ENCODE results near the gene DAAM1. TPM values are rescaled to one million over a fixed set of nuclear protein-coding genes. Genes with fewer than 3 reads are reported as not detected.

The DAAM1 gene
- total RNA-seq, 1 donor from 2014 or later = 38.0 TPM

GRCh38 chr14:59374048-59374447 lies 185.6 kb downstream of the DAAM1 start:
- H4K20me1 ChIP-seq (ENCODE audit: insufficient read depth, low read length) = no peaks in the 10 kb centered on the region
- Mint-ChIP-seq H3K4me3 (ENCODE audit: unreplicated experiment) (no peak overlapping the region), H3K4me1 (ENCODE audit: low read depth, unreplicated experiment) (peaks cover 6% of the 10 kb centered on the region), H3K27ac (ENCODE audit: unreplicated experiment) (no peak overlapping the region), H3K9me3 (ENCODE audit: unreplicated experiment) (no peaks in the 10 kb centered on the region), H3K36me3 (ENCODE audit: low read depth, unreplicated experiment) (no peaks in the 10 kb centered on the region), H3K27me3 (ENCODE audit: low read depth, unreplicated experiment) (no peaks in the 10 kb centered on the region)
- TF ChIP-seq EZH2 (IDR thresholded peaks at IDR 0.05; ENCODE audit: insufficient read depth, low read length) = no peak
- TF ChIP-seq CTCF (IDR thresholded peaks at IDR 0.05; ENCODE audit: insufficient read depth, low read depth, low read length) = no peak
- no peaks in the 10 kb centered on the region for H3K27me3 ChIP-seq (ENCODE audit: insufficient read depth, low read length)
- H3K36me3 ChIP-seq (ENCODE audit: insufficient read depth, low read length) = no peaks in the 10 kb centered on the region
- no peaks in the 10 kb centered on the region for H3K9me3 ChIP-seq (ENCODE audit: insufficient read depth, low read depth, low read length)
- no peak for FAIRE-seq
- H3K27ac ChIP-seq (ENCODE audit: low read depth, low read length) = no peak overlapping the region
- no peak overlapping the region for H3K4me3 ChIP-seq (ENCODE audit: insufficient read depth, low read depth, low read length)
- H3K4me2 ChIP-seq (ENCODE audit: low read length) = no peak overlapping the region
- no peaks in the 10 kb centered on the region for H3K79me2 ChIP-seq (ENCODE audit: insufficient read depth, low read length)
- no peak overlapping the region for H3K9ac ChIP-seq (ENCODE audit: low read length)
- no peak overlapping the region for H2AFZ ChIP-seq (ENCODE audit: low read depth, low read length)
- no peaks in the 10 kb centered on the region for H3K4me1 ChIP-seq (ENCODE audit: insufficient read depth, low read length)
- no peak for DNase-seq (ENCODE audit: low read depth)

GRCh38 chr14:59376686-59377085 lies 188.2 kb downstream of the DAAM1 start:
- FAIRE-seq = no peak
- H3K27me3 ChIP-seq (ENCODE audit: insufficient read depth, low read length) = no peaks in the 10 kb centered on the region
- Mint-ChIP-seq H3K27me3 (ENCODE audit: low read depth, unreplicated experiment) (no peaks in the 10 kb centered on the region), H3K27ac (ENCODE audit: unreplicated experiment) (no peak overlapping the region), H3K9me3 (ENCODE audit: unreplicated experiment) (no peaks in the 10 kb centered on the region), H3K36me3 (ENCODE audit: low read depth, unreplicated experiment) (no peaks in the 10 kb centered on the region), H3K4me3 (ENCODE audit: unreplicated experiment) (no peak overlapping the region), H3K4me1 (ENCODE audit: low read depth, unreplicated experiment) (peaks cover 6% of the 10 kb centered on the region)
- no peaks in the 10 kb centered on the region for H3K4me1 ChIP-seq (ENCODE audit: insufficient read depth, low read length)
- no peak overlapping the region for H3K27ac ChIP-seq (ENCODE audit: low read depth, low read length)
- H3K36me3 ChIP-seq (ENCODE audit: insufficient read depth, low read length) = no peaks in the 10 kb centered on the region
- H3K79me2 ChIP-seq (ENCODE audit: insufficient read depth, low read length) = no peaks in the 10 kb centered on the region
- no peaks in the 10 kb centered on the region for H3K9me3 ChIP-seq (ENCODE audit: insufficient read depth, low read depth, low read length)
- H3K9ac ChIP-seq (ENCODE audit: low read length) = no peak overlapping the region
- no peak overlapping the region for H3K4me3 ChIP-seq (ENCODE audit: insufficient read depth, low read depth, low read length)
- DNase-seq (ENCODE audit: low read depth) = no peak
- TF ChIP-seq CTCF (IDR thresholded peaks at IDR 0.05; ENCODE audit: insufficient read depth, low read depth, low read length) (no peak), EZH2 (IDR thresholded peaks at IDR 0.05; ENCODE audit: insufficient read depth, low read length) (no peak)
- H3K4me2 ChIP-seq (ENCODE audit: low read length) = no peak overlapping the region
- no peak overlapping the region for H2AFZ ChIP-seq (ENCODE audit: low read depth, low read length)
- H4K20me1 ChIP-seq (ENCODE audit: insufficient read depth, low read length) = no peaks in the 10 kb centered on the region

- TF ChIP-seq EZH2 (IDR thresholded peaks at IDR 0.05; ENCODE audit: insufficient read depth, low read length) (no peak), CTCF (IDR thresholded peaks at IDR 0.05; ENCODE audit: insufficient read depth, low read depth, low read length) (no peak)
- H3K9me3 ChIP-seq (ENCODE audit: insufficient read depth, low read depth, low read length) = no peaks in the 10 kb centered on the region
- no peaks in the 10 kb centered on the region for H3K79me2 ChIP-seq (ENCODE audit: insufficient read depth, low read length)
- no peak for DNase-seq (ENCODE audit: low read depth)
- H3K27me3 ChIP-seq (ENCODE audit: insufficient read depth, low read length) = no peaks in the 10 kb centered on the region
- H3K9ac ChIP-seq (ENCODE audit: low read length) = no peak overlapping the region
- no peaks in the 10 kb centered on the region for H3K36me3 ChIP-seq (ENCODE audit: insufficient read depth, low read length)
- H3K4me3 ChIP-seq (ENCODE audit: insufficient read depth, low read depth, low read length) = no peak overlapping the region
- H3K27ac ChIP-seq (ENCODE audit: low read depth, low read length) = no peak overlapping the region
- H3K4me2 ChIP-seq (ENCODE audit: low read length) = no peak overlapping the region
- Mint-ChIP-seq H3K27me3 (ENCODE audit: low read depth, unreplicated experiment) (no peaks in the 10 kb centered on the region), H3K9me3 (ENCODE audit: unreplicated experiment) (no peaks in the 10 kb centered on the region), H3K27ac (ENCODE audit: unreplicated experiment) (no peak overlapping the region), H3K4me1 (ENCODE audit: low read depth, unreplicated experiment) (peaks cover 6% of the 10 kb centered on the region), H3K36me3 (ENCODE audit: low read depth, unreplicated experiment) (peaks cover under 1% of the 10 kb centered on the region), H3K4me3 (ENCODE audit: unreplicated experiment) (no peak overlapping the region)
- FAIRE-seq = no peak
- H2AFZ ChIP-seq (ENCODE audit: low read depth, low read length) = no peak overlapping the region
- no peaks in the 10 kb centered on the region for H3K4me1 ChIP-seq (ENCODE audit: insufficient read depth, low read length)
- no peaks in the 10 kb centered on the region for H4K20me1 ChIP-seq (ENCODE audit: insufficient read depth, low read length)
Measured at GRCh38 chr14:59377491-59377890, 189.0 kb downstream of the DAAM1 start.

Measured in astrocyte (in vitro differentiated cells and primary cell).